Activated CD4-positive, alpha-beta T cell treated with anti-CD3 and anti-CD28 coated beads, Interleukin-10, Interleukin-2, amounts not matched to agents 100 ng/mL and 50 ng/mL, durations not matched to agents 16 hours and 8 hours (primary cell): ENCODE results near the gene ZNF823.
A peak's percentile ranks its signal among the peaks of the same experiment; 100 is the strongest.
"Not testable (repeated sequence)": the region's sequence is repeated elsewhere in the genome, so short reads cannot be mapped to it uniquely, and the experiment has no call there.

Source experiments
- DNase-seq: peaks from one replicate; pipeline ENCODE4 v3.0.0-alpha.2; 2020

ZNF823 gene

GRCh38 chr19:11738746-11739620, at the start of gene ZNF823:
Gene ZNF823, minus strand, starts transcription at chr19:11738946. Its CDS starts 127 bp downstream, at chr19:11738819.
- peak; percentile 97 for DNase-seq

GRCh38 chr19:11787536-11787935, 48.8 kb upstream of the ZNF823 start:
- no peak for DNase-seq

- DNase-seq, result no peak
Observed at GRCh38 chr19:11784356-11784755, 45.6 kb upstream of the ZNF823 start.

GRCh38 chr19:11783767-11784166, 45.0 kb upstream of the ZNF823 start:
- DNase-seq, result no peak

GRCh38 chr19:11781295-11782057, 42.7 kb upstream of the ZNF823 start:
- no peak for DNase-seq

GRCh38 chr19:11780431-11781020, 41.8 kb upstream of the ZNF823 start:
- no peak for DNase-seq

- DNase-seq, result not testable (repeated sequence)
Observed at GRCh38 chr19:11776669-11777068, 37.9 kb upstream of the ZNF823 start.

- DNase-seq, result not testable (repeated sequence)
Observed at GRCh38 chr19:11771520-11771919, 32.8 kb upstream of the ZNF823 start.

- no peak for DNase-seq
Observed at GRCh38 chr19:11769995-11770394, 31.2 kb upstream of the ZNF823 start.

GRCh38 chr19:11767633-11768133, 28.9 kb upstream of the ZNF823 start:
- DNase-seq, result peak; percentile 21

- DNase-seq, result peak; percentile 92
Observed at GRCh38 chr19:11766597-11767591, 28.1 kb upstream of the ZNF823 start, which contains the start of gene ZNF441. Gene ZNF441, plus strand, starts transcription at chr19:11767000. Its CDS starts 194 bp downstream, at chr19:11767194.

- DNase-seq, result no peak
Observed at GRCh38 chr19:11763611-11764010, 24.9 kb upstream of the ZNF823 start.

GRCh38 chr19:11763117-11763516, 24.4 kb upstream of the ZNF823 start:
- DNase-seq, result no peak

GRCh38 chr19:11759805-11760204, 21.1 kb upstream of the ZNF823 start:
- no peak for DNase-seq

- DNase-seq, result no peak
Observed at GRCh38 chr19:11756965-11757364, 18.2 kb upstream of the ZNF823 start.

GRCh38 chr19:11754663-11755062, 15.9 kb upstream of the ZNF823 start:
- no peak for DNase-seq

- DNase-seq, result no peak
Observed at GRCh38 chr19:11752244-11752736, 13.5 kb upstream of the ZNF823 start.

- no peak for DNase-seq
Observed at GRCh38 chr19:11749751-11750150, 11.0 kb upstream of the ZNF823 start.

GRCh38 chr19:11747277-11747676, 8.5 kb upstream of the ZNF823 start:
- DNase-seq, result no peak

GRCh38 chr19:11745869-11746268, 7.1 kb upstream of the ZNF823 start:
- no peak for DNase-seq

GRCh38 chr19:11737964-11738745, 591 bp downstream of the ZNF823 start:
- DNase-seq, result peak; percentile 37
